ENCODE measurements around the gene TEKT1.
A peak's percentile ranks its signal among the peaks of the same experiment; 100 is the strongest.

GRCh38 chr17:6797718-6798351 is 33.7 kb downstream of the TEKT1 start:
- TF ChIP-seq, protein P1, sequence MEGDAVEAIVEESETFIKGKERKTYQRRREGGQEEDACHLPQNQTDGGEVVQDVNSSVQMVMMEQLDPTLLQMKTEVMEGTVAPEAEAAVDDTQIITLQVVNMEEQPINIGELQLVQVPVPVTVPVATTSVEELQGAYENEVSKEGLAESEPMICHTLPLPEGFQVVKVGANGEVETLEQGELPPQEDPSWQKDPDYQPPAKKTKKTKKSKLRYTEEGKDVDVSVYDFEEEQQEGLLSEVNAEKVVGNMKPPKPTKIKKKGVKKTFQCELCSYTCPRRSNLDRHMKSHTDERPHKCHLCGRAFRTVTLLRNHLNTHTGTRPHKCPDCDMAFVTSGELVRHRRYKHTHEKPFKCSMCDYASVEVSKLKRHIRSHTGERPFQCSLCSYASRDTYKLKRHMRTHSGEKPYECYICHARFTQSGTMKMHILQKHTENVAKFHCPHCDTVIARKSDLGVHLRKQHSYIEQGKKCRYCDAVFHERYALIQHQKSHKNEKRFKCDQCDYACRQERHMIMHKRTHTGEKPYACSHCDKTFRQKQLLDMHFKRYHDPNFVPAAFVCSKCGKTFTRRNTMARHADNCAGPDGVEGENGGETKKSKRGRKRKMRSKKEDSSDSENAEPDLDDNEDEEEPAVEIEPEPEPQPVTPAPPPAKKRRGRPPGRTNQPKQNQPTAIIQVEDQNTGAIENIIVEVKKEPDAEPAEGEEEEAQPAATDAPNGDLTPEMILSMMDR (IDR thresholded peaks at IDR 0.05): no peak
- peak; percentile 35 for TF ChIP-seq POLR2A (IDR thresholded peaks at IDR 0.05)
